CD4-positive, alpha-beta T cell treated with Interleukin-4 for 1 hour (primary cell): ENCODE results near the gene PHF14.

ENCODE experiments used
- DNase-seq, 2 donors: peaks; one replicate each; pipeline ENCODE4 v3.0.0-alpha.2; 2020 to 2022

PHF14 gene

DNA sequence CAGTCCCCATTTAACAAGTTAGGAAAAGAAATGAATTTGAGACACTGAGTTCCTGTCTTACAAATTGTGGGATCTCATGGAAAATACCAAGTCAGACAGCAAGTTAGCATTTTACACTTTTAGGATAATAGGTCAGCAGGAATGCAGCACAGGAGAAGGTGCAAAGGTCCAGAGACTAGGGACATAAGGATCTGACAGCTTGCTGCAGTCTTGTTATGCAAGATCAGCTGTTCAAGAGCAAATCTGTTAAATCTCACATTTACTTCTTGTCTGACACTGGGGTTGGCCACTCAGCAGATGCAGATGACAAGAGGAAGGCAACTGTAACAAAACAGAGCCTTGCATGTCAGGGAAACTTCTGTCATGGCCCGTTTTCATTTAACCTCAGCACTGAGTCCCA, 239.6 kb downstream of the PHF14 start:
- no peak for DNase-seq

DNA sequence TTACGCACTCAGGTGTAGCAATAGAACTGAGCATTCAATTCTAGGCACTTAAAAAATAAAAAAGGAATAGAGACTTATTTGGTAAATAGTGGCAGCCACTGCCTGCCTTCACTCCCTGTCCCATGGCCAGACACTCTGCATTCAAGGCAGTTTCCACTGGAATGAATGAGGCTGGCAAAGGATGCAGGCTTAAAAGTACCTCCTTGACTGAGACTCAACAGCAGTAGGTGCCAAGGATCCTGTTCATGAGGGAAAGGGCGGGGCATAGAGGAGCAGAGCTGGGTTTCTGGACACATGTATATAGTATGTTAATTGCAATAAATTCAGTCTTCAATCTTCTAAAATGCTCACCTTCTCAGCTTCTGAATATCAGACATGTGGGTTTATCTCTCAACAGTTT, 242.6 kb downstream of the PHF14 start:
- DNase-seq, result no peak

DNA sequence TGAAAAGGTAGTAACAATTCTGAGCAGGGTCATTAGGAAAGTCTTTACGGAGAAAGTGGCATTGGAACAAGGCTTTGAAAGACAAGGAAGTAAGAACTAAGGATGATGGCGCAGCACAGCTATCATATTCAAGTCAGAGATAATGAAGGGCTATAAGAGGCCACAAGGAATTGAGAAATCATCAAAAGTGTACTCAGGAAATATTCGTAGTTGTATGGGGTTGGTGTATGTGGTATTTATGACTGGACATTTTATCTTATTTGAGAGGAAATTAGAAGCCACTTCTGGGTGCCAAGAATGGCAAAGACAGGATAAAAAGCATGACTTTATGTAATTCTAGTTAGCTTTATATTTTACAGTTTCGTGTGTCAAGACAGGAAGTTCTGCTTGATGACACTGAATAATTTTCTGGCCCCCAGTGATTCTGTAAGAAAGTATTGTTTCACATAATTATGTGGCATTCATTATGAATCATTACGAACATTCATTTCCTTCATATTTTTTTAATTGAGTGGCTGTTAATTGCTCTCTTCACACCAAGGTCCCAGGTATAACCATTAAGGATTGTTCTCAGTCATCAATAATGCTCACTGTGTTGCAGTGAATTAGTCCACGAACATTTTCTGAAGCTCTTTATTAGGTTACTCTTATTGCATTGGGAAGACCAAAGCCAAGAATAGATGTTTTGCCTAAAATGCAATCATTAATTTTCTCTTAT, 244.3 kb downstream of the PHF14 start:
- DNase-seq, result no peak
